Measurements from ENCODE around the gene VIM.

GRCh38 chr10:17219024-17219423 lies 9.0 kb upstream of the VIM start:
- TF ChIP-seq EP300 (IDR thresholded peaks at IDR 0.05) (no peak), CTCF (IDR thresholded peaks at IDR 0.05) (no peak)
